Mammary epithelial cell (primary cell): ENCODE measurements around the gene NFASC.

Source experiments
- CTCF ChIP-seq, 2 donors: IDR thresholded peaks in 1 of 2; conservative IDR thresholded peaks in 1 of 2; 2 replicates each; pipeline ENCODE4 v1.5.1; 2011 to 2012; ENCODE audit warnings: inconsistent platforms in 2 of 2, low read length in 2 of 2, mild to moderate bottlenecking in 2 of 2, control low read depth in 1 of 2, low read depth in 1 of 2; ENCODE audit not compliant: insufficient read depth in 1 of 2; ENCODE audit errors: extremely low read depth in 1 of 2
- EZH2 ChIP-seq: IDR thresholded peaks from 2 replicates; pipeline ENCODE4 v1.6.1; 2012; ENCODE audit warnings: low read length, inconsistent platforms, borderline replicate concordance

- TF ChIP-seq CTCF (conservative IDR thresholded peaks at IDR 0.05 in 1 of 2, IDR thresholded peaks at IDR 0.05 in 1 of 2; ENCODE audit: extremely low read depth in 1 of 2, insufficient read depth in 1 of 2, low read depth in 1 of 2, low read length in 2 of 2) (no peak), EZH2 (no peak)
These were observed 29.3 kb upstream of the NFASC start for GRCh38 chr1:204841316-204841715.
